ENCODE data around the gene COX4I2. TPM values are rescaled to one million over a fixed set of nuclear protein-coding genes. Genes with fewer than 3 reads are reported as not detected.
A peak's percentile ranks its signal among the peaks of the same experiment; 100 is the strongest.

The COX4I2 gene
- total and polyA plus RNA-seq, 2 of the 8 experiments (the other 6 are each of a cell fraction or from before 2014, with no cell fraction given): 0.26 TPM; not detected in 1

GRCh38 chr20:31605031-31605901, 32.4 kb upstream of the COX4I2 start, which contains the start of gene ID1:
TSS of gene ID1 (plus strand) at chr20:31605289. CDS start at chr20:31605388, 99 bp downstream.
- Histone ChIP-seq H3K23ac (ENCODE audit: insufficient read length) (peak within 1 kb of the TSS; percentile 53), H2AFZ (ENCODE audit: low read length) (no peak within 1 kb of the TSS), H2BK20ac (ENCODE audit: low read length) (no peak within 1 kb of the TSS), H3K14ac (ENCODE audit: insufficient read length) (peak within 1 kb of the TSS; percentile 16), H3K79me2 (ENCODE audit: control insufficient read depth in 1 of 2, insufficient read depth in 2 of 2, low read length in 2 of 2) (peaks cover 8 to 20% of the 10 kb centered on the region in 2 experiments; a peak in 3 of 4 replicates), H4K20me1 (replicated peaks in 1 of 2; ENCODE audit: control insufficient read depth in 1 of 2, insufficient read depth in 2 of 2, low read length in 2 of 2) (peaks cover 0 to 9% of the 10 kb centered on the region in 2 experiments), H3K36me3 (ENCODE audit: control insufficient read depth in 2 of 4, insufficient read depth in 4 of 4, low read length in 3 of 4) (peaks cover 0 to 11% (median 0%) of the 10 kb centered on the region in 4 experiments; a peak in 1 of 8 replicates), H3K4me2 (ENCODE audit: insufficient read depth in 1 of 2, low read depth in 2 of 2, low read length in 2 of 2) (peak within 1 kb of the TSS; percentile 80 to 88), H3K4me1 (replicated peaks in 1 of 4; ENCODE audit: control insufficient read depth in 3 of 4, insufficient read depth in 4 of 4, low read length in 3 of 4) (peaks cover 19 to 36% (median 26%) of the 10 kb centered on the region in 4 experiments), H3K56ac (replicated peaks; ENCODE audit: insufficient read length, low read depth, low read length) (peak within 1 kb of the TSS; percentile 85), H3K27ac (ENCODE audit: low read depth, low read length) (peak within 1 kb of the TSS; percentile 64), H2AK5ac (ENCODE audit: low read depth, low read length) (peak within 1 kb of the TSS; percentile 54; the same call in 1 of the 2 replicates), H2BK120ac (replicated peaks; ENCODE audit: low read depth, low read length) (peak within 1 kb of the TSS; percentile 76), H3K79me1 (ENCODE audit: low read depth, low read length) (no peaks in the 10 kb centered on the region), H3K4me3 (ENCODE audit: extremely low read depth in 1 of 4, insufficient read depth in 2 of 4, low read depth in 3 of 4, low read length in 4 of 4) (peak within 1 kb of the TSS; percentile 72 to 99 (median 88)), H3K4ac (replicated peaks; ENCODE audit: insufficient read length, low read depth, low read length) (peak within 1 kb of the TSS; percentile 96), H2BK15ac (ENCODE audit: low read length) (peak within 1 kb of the TSS; percentile 61; the same call in 1 of the 2 replicates), H3K23me2 (ENCODE audit: low read depth, low read length) (peaks cover 10% of the 10 kb centered on the region), H3K27me3 (replicated peaks in 1 of 4; ENCODE audit: control insufficient read depth in 3 of 4, extremely low read depth in 1 of 4, insufficient read depth in 3 of 4, low read length in 3 of 4) (peaks cover 0 to 4% (median 0%) of the 10 kb centered on the region in 4 experiments; a peak in 2 of 7 replicates), H3K9me3 (ENCODE audit: insufficient read depth in 2 of 2, low read depth in 1 of 2, low read length in 1 of 2) (no peaks in the 10 kb centered on the region), H2BK12ac (ENCODE audit: low read depth, low read length) (peak within 1 kb of the TSS; percentile 99), H4K91ac (replicated peaks; ENCODE audit: insufficient read length, low read length) (peak within 1 kb of the TSS; percentile 97), H2BK5ac (ENCODE audit: low read depth, low read length) (peak within 1 kb of the TSS; percentile 99), H4K8ac (ENCODE audit: extremely low read depth, insufficient read depth, low read length) (peak within 1 kb of the TSS; percentile 90; the same call in 1 of the 2 replicates), H3K18ac (ENCODE audit: extremely low read depth, low read length) (peak within 1 kb of the TSS; percentile 99), H3K9ac (replicated peaks in 1 of 4; ENCODE audit: extremely low read depth in 1 of 4, low read depth in 3 of 4, low read length in 3 of 4) (peak within 1 kb of the TSS; percentile 67 to 95 (median 88)), H4K5ac (ENCODE audit: insufficient read length, low read depth, low read length) (peak within 1 kb of the TSS; percentile 78)
- DNase-seq (ENCODE audit: low read depth in 1 of 2, low spot score in 2 of 2) (peak; percentile 84 to 93), FAIRE-seq (no peak)
- ChIA-PET CTCF (ENCODE audit: partially characterized antibody) (interaction anchor here (0.8 to 32.8 kb wide), 7 partner anchors 6 to 84 kb away, joined by 3 to 1559 read pairs (median 9); no protein-coding TSS in a partner anchor), POLR2A (ENCODE audit: partially characterized antibody) (interaction anchor here (0.7 to 26.1 kb wide), 17 partner anchors 7 to 140 kb away, joined by 3 to 1033 read pairs (median 5); partner anchors contain the start of genes BCL2L1 and TPX2)
- 1% methylated on average over 74 of the region's 74 CpGs; no CpG with 5 or more reads in 1 of the 2 experiments for WGBS, 2 experiments (ENCODE audit: extremely low coverage in 1 of 2, insufficient coverage in 1 of 2, insufficient read length in 1 of 2, insufficient replicate concordance in 2 of 2, low coverage in 1 of 2, low lambda C conversion rate in 2 of 2, missing lambda C conversion rate in 1 of 2)
- TF ChIP-seq POLR2A (IDR thresholded peaks at IDR 0.05; ENCODE audit: control extremely low read depth in 1 of 2, low read depth in 2 of 2, low read length in 2 of 2) (peak; percentile 81 to 96), BACH1 (IDR thresholded peaks at IDR 0.05; ENCODE audit: low read length) (peak; percentile 62; the same call in 1 of the 2 replicates), POLR2AphosphoS5 (IDR thresholded peaks at IDR 0.05; ENCODE audit: low read depth, low read length) (peak; percentile 97), ZNF274 (IDR thresholded peaks at IDR 0.05; ENCODE audit: borderline replicate concordance, extremely low read depth, low read length) (no peak), HDAC2 (IDR thresholded peaks at IDR 0.05; ENCODE audit: borderline replicate concordance in 1 of 2, low read depth in 2 of 2, low read length in 2 of 2) (peak; percentile 67 to 84; a peak in 2 of 4 replicates), GTF2F1 (IDR thresholded peaks at IDR 0.05; ENCODE audit: borderline replicate concordance, low read depth, low read length) (peak; percentile 90), PHF8 (conservative IDR thresholded peaks at IDR 0.05; ENCODE audit: low read depth, low read length) (peak; percentile 90), EZH2 (IDR thresholded peaks at IDR 0.05; ENCODE audit: low read depth, low read length, severe bottlenecking) (no peak), NRF1 (IDR thresholded peaks at IDR 0.05; ENCODE audit: low read depth, low read length) (no peak), CHD2 (IDR thresholded peaks at IDR 0.05; ENCODE audit: low read length) (peak; percentile 22), JUND (IDR thresholded peaks at IDR 0.05; ENCODE audit: low read length) (no peak)

Data from H1 (cell line).